Hypothalamus (tissue), 51 donors: ENCODE data around the gene AQR.
"Not testable (repeated sequence)": the region's sequence is repeated elsewhere in the genome, so short reads cannot be mapped to it uniquely, and the experiment has no call there.

Experiments used
- DNase-seq, 51 donors: peaks; one replicate each; lab custom pipeline; 2025; lab: John Stamatoyannopoulos, UW

Gene AQR

GRCh38 chr15:34964277-34964676, 5.3 kb downstream of the AQR start:
- DNase-seq = no peak

GRCh38 chr15:34953851-34954250, 15.7 kb downstream of the AQR start:
- DNase-seq = no peak

GRCh38 chr15:34952481-34952880, 17.1 kb downstream of the AQR start:
- no peak for DNase-seq

GRCh38 chr15:34951993-34952392, 17.5 kb downstream of the AQR start:
- DNase-seq = no peak

- DNase-seq = no peak
Observed at GRCh38 chr15:34944936-34945335, 24.6 kb downstream of the AQR start.

GRCh38 chr15:34943711-34944110, 25.8 kb downstream of the AQR start:
- DNase-seq = no peak

GRCh38 chr15:34943264-34943663, 26.3 kb downstream of the AQR start:
- DNase-seq = not testable (repeated sequence)

GRCh38 chr15:34942363-34942762, 27.2 kb downstream of the AQR start:
- no peak for DNase-seq

GRCh38 chr15:34941831-34942230, 27.7 kb downstream of the AQR start:
- DNase-seq = no peak

GRCh38 chr15:34941185-34941698, 28.3 kb downstream of the AQR start:
- no peak for DNase-seq

- no peak for DNase-seq
Observed at GRCh38 chr15:34933432-34933975, 36.0 kb downstream of the AQR start.

GRCh38 chr15:34928349-34928748, 41.2 kb downstream of the AQR start:
- not testable (repeated sequence) for DNase-seq

- no peak for DNase-seq
Observed at GRCh38 chr15:34927726-34928125, 41.8 kb downstream of the AQR start.

- DNase-seq = no peak
Observed at GRCh38 chr15:34914317-34914716, 55.2 kb downstream of the AQR start.

GRCh38 chr15:34905047-34905446, 64.5 kb downstream of the AQR start:
- no peak for DNase-seq

- DNase-seq = no peak
Observed at GRCh38 chr15:34904527-34904926, 65.0 kb downstream of the AQR start.

GRCh38 chr15:34900748-34901147, 68.8 kb downstream of the AQR start:
- no peak for DNase-seq

GRCh38 chr15:34896183-34896582, 73.4 kb downstream of the AQR start:
- no peak for DNase-seq

- DNase-seq = no peak
Observed at GRCh38 chr15:34893967-34894366, 75.6 kb downstream of the AQR start.

GRCh38 chr15:34892963-34893591, 76.5 kb downstream of the AQR start:
- no peak for DNase-seq

GRCh38 chr15:34890424-34890823, 79.1 kb downstream of the AQR start:
- no peak for DNase-seq

- DNase-seq = no peak
Observed at GRCh38 chr15:34889476-34889875, 80.1 kb downstream of the AQR start.

- DNase-seq = no peak
Observed at GRCh38 chr15:34886134-34886533, 83.4 kb downstream of the AQR start.
